Activated T-helper 1 cell treated with anti-CD3 and anti-CD28 coated beads, Interleukin-12 subunit alpha, Interleukin-12 subunit beta, Interleukin-2, Interleukin-4 antibody, amounts not matched to agents 30 ng/mL and 10 ng/mL and 1 ng/mL, durations not matched to agents 14 hours and 24 hours and 36 hours (primary cell): ENCODE measurements around the gene PRKRIP1. TPM values are rescaled to one million over a fixed set of nuclear protein-coding genes. Genes with fewer than 3 reads are reported as not detected.
"Not testable (repeated sequence)": the region's sequence is repeated elsewhere in the genome, so short reads cannot be mapped to it uniquely, and the experiment has no call there.

Experiments
- DNase-seq: peaks from one replicate; pipeline ENCODE4 v3.0.0; 2021; ENCODE audit warnings: low spot score
- H3K27ac Mint-ChIP-seq: one replicate; pipeline ENCODE4 v1.8.0; 2021; ENCODE audit warnings: mild to moderate bottlenecking, mixed read lengths
- H3K27me3 Mint-ChIP-seq: one replicate; pipeline ENCODE4 v1.8.0; 2022; ENCODE audit warnings: mild to moderate bottlenecking, moderate library complexity, mixed read lengths; ENCODE audit not compliant: insufficient read depth
- H3K36me3 Mint-ChIP-seq: one replicate; pipeline ENCODE4 v1.8.0; 2021; ENCODE audit warnings: low read depth, mixed read lengths
- H3K4me1 Mint-ChIP-seq: one replicate; pipeline ENCODE4 v1.8.0; 2021; ENCODE audit warnings: low read depth, mixed read lengths
- H3K4me3 Mint-ChIP-seq: one replicate; pipeline ENCODE4 v1.8.0; 2021; ENCODE audit warnings: mild to moderate bottlenecking, moderate library complexity, mixed read lengths
- H3K9me3 Mint-ChIP-seq: one replicate; pipeline ENCODE4 v1.8.0; 2021; ENCODE audit warnings: mixed read lengths
- intact Hi-C: fragments of 100-400 bp; cut with micrococcal nuclease; formaldehyde crosslinking; loops from one replicate; pipeline ENCODE4 v1.15.1; 2024
- total RNA-seq: library from RNA; stranded (reverse); gene quantifications from 2 replicates; pipeline ENCODE4 v1.2.3, GENCODE V29; 2022

The PRKRIP1 gene
- total RNA-seq, 1 donor from 2014 or later = 25.7 TPM

DNA sequence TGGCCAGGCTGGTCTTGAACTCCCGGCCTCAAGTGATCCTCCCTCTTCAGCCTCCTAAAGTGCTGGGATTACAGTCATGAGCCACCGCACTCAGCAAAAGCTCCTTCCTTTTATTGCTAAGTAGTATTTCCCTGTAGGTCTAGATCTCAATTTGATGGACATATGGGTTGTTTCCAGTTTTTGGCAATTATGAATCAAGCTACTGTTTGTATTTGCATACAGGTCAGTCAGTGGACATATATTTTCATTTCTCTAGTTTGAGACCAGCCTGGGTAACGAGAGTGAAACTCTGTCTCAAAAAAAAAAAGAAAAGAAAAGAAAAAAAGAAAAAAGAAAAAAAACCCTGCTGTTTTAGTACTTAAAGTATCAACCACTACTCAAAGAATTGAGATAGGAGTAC, 6.4 kb upstream of the PRKRIP1 start:
- intact Hi-C loops = loop anchor here (1.0 kb wide), 1 partner anchor 111 kb away; no protein-coding TSS in a partner anchor
- Mint-ChIP-seq H3K4me1 (no peaks in the 10 kb centered on the region), H3K27me3 (no peaks in the 10 kb centered on the region), H3K36me3 (peaks cover 19% of the 10 kb centered on the region), H3K4me3 (no peak overlapping the region), H3K27ac (no peak overlapping the region), H3K9me3 (no peaks in the 10 kb centered on the region)
- DNase-seq = no peak

DNA sequence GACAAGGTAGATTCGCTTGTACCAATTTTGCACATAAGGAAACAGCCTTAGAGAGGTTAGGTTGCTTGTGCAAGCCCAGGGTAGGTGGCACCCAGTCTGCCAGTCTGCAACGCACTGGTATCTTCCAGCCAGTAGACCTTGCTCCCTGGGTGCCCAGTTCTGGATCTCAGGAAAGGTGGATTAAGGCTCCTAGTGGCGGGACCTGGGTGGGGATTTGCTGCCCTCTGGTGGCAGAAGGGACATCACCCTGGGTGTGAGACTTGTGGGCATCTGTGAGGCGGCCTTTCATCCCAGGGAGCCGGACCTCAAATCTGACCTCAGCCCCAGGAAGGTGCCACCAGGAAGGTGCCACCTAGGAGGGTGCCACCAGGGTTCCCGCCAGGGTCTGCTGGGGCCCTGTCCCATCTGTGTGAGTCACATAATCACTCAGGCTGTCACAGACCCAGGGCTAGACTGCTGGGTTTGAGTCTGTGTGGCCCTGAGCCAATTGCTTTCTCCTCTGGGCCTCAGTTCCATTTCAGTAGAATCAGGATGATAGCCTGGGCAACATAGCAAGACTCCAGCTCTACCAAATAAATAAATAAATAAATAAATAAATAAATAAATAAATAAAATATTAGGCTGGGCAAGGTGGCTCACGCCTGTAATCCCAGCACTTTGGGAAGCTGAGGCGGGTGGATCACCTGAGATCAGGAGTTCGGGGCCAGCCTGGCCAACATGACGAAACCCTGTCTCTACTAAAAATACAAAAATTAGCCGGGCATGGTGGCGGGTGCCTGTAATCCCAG, 5.3 kb upstream of the PRKRIP1 start:
- Mint-ChIP-seq H3K9me3 (no peaks in the 10 kb centered on the region), H3K4me3 (no peak overlapping the region), H3K4me1 (peaks cover 6% of the 10 kb centered on the region), H3K36me3 (peaks cover 19% of the 10 kb centered on the region), H3K27ac (no peak overlapping the region), H3K27me3 (no peaks in the 10 kb centered on the region)
- intact Hi-C loops = loop anchor here (1.0 kb wide), 1 partner anchor 112 kb away; no protein-coding TSS in a partner anchor
- DNase-seq = peak; percentile 57

DNA sequence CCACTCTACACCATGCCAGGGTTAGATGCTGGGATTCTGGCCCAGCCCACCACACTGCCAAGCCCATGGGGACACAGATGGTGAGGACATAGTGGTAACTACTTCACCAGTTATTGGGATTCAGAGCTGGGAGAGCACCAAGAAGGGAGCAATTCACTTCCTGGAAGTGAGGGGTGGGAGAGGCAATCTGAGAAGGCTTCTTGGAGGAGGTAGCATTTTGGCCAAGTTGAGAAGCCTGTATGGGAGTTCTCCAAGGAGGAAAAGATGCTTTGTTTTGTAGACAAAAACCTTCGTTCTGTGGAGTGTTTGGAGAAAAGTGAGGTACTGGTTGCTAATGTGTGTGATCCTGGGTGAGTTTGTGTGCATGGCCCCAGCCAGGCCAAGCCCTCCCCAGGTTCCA, 3.8 kb upstream of the PRKRIP1 start:
- peaks cover 15% of the 10 kb centered on the region for H3K36me3 Mint-ChIP-seq
- no peak overlapping the region for H3K4me3 Mint-ChIP-seq
- H3K27ac Mint-ChIP-seq = no peak overlapping the region
- peaks cover 12% of the 10 kb centered on the region for H3K4me1 Mint-ChIP-seq
- intact Hi-C loops = no loop called here
- DNase-seq = no peak
- H3K9me3 Mint-ChIP-seq = no peaks in the 10 kb centered on the region
- no peaks in the 10 kb centered on the region for H3K27me3 Mint-ChIP-seq

DNA sequence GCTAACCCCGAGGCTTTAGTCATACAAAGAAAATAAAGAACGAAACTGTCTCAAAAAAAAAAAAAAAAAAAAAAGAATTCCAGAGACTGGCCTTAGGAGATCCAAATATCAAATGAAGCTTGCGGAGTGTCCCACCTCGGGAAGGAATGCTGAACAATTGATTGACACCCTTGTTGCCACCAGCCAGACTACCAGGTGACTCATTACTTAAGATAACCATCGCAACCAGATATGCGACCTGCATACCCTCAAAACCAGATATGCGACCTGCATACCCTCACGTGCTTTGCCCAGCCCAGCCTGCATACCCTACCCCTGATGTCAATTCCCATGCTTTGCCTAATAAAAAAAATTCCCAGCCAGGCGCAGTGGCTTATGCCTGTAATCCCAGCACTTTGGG, 2.7 kb upstream of the PRKRIP1 start:
- no peak overlapping the region for H3K27ac Mint-ChIP-seq
- H3K27me3 Mint-ChIP-seq = no peaks in the 10 kb centered on the region
- no peak for DNase-seq
- no peak overlapping the region for H3K4me3 Mint-ChIP-seq
- H3K36me3 Mint-ChIP-seq = peaks cover 17% of the 10 kb centered on the region
- H3K9me3 Mint-ChIP-seq = no peaks in the 10 kb centered on the region
- intact Hi-C loops = no loop called here
- peaks cover 15% of the 10 kb centered on the region for H3K4me1 Mint-ChIP-seq

DNA sequence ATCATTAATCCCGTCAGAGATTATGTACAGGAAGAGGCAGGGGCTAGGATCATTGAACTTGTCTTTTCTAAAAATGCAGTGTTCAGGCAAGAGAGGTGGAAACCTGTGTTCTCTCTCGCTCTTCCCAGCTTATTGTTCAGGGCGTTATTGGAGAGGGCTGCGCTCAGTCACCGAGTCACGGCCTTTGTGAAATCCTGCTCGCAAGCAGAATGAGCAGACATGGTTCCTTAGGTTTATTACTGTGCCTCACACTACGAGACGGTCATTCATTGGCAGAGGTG, 631 bp upstream of the PRKRIP1 start:
- intact Hi-C loops = no loop called here

DNA sequence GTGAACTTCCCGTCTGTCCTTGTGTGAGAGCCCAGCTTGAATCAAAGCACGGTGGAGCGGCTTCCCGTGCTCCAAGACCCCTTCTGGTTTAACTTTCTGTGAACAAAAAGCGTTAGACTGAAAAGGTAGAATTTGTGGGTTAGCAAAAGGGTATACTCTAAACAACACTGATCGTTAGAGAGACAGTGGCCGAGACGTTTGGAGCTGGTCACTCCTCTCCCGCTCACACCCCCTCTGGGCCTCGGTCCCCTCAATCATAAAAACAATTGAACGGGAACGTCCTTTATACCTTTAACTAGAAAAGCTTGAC, 502 bp downstream of the PRKRIP1 start:
- Mint-ChIP-seq H3K27ac (peak overlapping the region; percentile 70), H3K4me3 (peak overlapping the region; percentile 87), H3K27me3 (no peaks in the 10 kb centered on the region), H3K36me3 (peaks cover 31% of the 10 kb centered on the region), H3K4me1 (peaks cover 15% of the 10 kb centered on the region), H3K9me3 (no peaks in the 10 kb centered on the region)
- DNase-seq = no peak
- intact Hi-C loops = loop anchor here (1.0 kb wide), 4 partner anchors 19 to 68 kb away; partner anchors contain the start of genes ALKBH4 and LRWD1

More for the DNA sequence above, 631 bp upstream of the PRKRIP1 start:
- Mint-ChIP-seq H3K36me3 (peaks cover 25% of the 10 kb centered on the region), H3K4me1 (peaks cover 15% of the 10 kb centered on the region), H3K27ac (peak overlapping the region; percentile 55), H3K9me3 (no peaks in the 10 kb centered on the region), H3K4me3 (peak overlapping the region; percentile 87), H3K27me3 (no peaks in the 10 kb centered on the region)
- no peak for DNase-seq

DNA sequence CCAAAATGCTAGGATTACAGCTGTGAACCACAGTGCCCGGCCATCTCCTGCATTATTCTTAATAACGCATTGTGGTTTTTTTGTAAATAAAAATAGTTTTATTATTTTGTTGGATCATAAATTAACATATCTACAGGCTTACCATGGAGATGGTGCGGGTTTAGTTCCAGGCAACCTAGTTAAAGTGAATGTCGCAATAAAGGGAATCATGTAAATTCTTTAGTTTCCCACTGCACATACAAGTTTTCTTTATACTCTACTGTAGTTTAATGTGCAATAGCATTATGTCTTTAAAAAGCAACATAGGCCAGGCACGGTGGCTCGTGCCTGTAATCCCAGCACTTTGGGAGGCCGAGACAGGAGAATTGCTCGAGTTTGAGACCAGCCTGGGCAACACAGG, 2.4 kb downstream of the PRKRIP1 start:
- H3K4me3 Mint-ChIP-seq = no peak overlapping the region

DNA sequence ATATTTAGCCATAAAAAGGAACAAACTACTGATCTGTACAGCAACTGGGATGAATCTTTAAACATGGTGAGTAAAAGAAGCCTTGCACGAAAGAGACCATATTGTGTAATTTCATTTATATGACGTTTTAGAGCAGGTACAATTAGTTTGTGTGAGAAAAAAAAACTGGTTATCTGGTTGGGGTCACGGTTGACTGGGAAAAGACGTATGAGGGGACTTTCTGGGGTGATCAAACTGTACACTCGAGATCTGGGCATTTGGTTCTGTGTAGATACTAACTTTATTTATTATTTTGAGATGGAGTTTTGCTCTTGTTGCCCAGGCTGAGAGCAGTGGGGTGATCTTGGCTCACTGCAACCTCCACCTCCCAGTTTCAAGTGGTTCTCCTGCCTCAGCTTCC, 4.2 kb downstream of the PRKRIP1 start:
- intact Hi-C loops = no loop called here
- Mint-ChIP-seq H3K27me3 (no peaks in the 10 kb centered on the region), H3K27ac (no peak overlapping the region), H3K4me3 (no peak overlapping the region), H3K9me3 (no peaks in the 10 kb centered on the region), H3K4me1 (peaks cover 14% of the 10 kb centered on the region), H3K36me3 (peaks cover 35% of the 10 kb centered on the region)
- no peak for DNase-seq

More for the DNA sequence above, 2.4 kb downstream of the PRKRIP1 start:
- Mint-ChIP-seq H3K27me3 (no peaks in the 10 kb centered on the region), H3K9me3 (no peaks in the 10 kb centered on the region), H3K36me3 (peaks cover 29% of the 10 kb centered on the region), H3K27ac (no peak overlapping the region), H3K4me1 (peaks cover 15% of the 10 kb centered on the region)
- no peak for DNase-seq
- intact Hi-C loops = no loop called here

DNA sequence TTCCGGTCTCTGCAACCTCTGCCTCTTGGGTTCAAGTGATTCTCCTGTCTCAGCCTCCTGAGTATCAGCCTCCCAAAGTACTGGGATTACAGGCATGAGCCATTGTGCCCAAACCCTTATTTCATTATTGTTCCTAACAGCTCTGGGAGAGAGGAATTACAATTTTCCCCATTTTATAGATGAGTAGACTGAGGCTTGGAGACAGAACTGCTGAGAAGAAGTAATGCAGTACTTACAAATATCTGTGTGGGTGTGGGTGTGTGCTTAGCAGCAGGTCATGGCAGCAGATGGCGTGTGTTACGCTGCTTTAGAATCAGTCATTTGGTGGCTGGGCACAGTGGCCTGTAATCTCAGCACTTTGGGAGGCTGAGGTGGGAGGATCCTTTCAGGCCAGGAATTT, 7.4 kb downstream of the PRKRIP1 start:
- Mint-ChIP-seq H3K27me3 (no peaks in the 10 kb centered on the region), H3K27ac (no peak overlapping the region), H3K4me1 (no peaks in the 10 kb centered on the region), H3K4me3 (no peak overlapping the region), H3K36me3 (peaks cover 49% of the 10 kb centered on the region), H3K9me3 (no peaks in the 10 kb centered on the region)
- DNase-seq = no peak
- intact Hi-C loops = no loop called here

DNA sequence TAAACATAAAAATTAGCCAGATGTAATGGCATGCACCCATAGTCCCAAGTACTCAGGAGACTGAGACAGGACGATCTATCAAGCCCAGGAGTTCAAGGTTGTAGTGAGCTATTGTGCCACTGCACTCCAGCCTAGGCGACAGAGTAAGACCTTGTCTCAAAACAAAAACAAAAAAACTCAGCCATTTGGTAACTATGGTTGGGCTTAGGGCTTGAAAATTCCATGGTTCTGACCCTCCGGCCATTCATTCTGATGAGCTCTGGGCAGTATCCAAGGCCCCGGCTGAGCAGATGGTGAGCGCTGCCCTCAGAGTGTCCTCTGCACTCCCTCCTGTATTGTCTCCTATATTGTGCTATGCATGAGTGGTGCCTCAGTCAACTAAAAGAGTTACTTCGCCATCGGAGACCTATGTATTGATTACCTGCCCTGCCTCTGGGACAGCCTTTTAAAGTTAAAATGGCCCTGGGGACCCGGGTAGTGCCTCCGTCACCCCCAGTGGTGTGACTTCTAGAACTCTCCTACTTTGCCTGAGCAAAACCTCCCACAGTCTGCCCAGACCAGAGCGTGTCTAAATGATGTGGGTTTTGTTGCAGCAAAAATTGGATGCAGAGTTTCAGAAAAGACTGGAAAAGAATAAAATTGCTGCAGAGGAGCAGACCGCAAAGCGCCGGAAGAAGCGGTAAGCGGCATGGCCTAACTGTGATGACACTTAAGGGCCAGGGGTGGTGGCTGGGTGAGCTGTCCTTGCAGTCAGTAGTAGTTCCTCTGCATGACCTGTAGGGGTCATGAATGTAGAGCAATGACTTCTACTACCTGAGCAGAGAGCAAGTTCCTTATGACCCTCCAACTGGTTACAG, 8.1 kb downstream of the PRKRIP1 start:
- no peaks in the 10 kb centered on the region for H3K9me3 Mint-ChIP-seq
- no peak overlapping the region for H3K27ac Mint-ChIP-seq
- intact Hi-C loops = loop anchor here (1.0 kb wide), 3 partner anchors 30 to 60 kb away; partner anchors contain the start of genes ALKBH4 and LRWD1
- DNase-seq = peak; percentile 27
- no peak overlapping the region for H3K4me3 Mint-ChIP-seq
- no peaks in the 10 kb centered on the region for H3K4me1 Mint-ChIP-seq
- peaks cover 50% of the 10 kb centered on the region for H3K36me3 Mint-ChIP-seq
- H3K27me3 Mint-ChIP-seq = no peaks in the 10 kb centered on the region

DNA sequence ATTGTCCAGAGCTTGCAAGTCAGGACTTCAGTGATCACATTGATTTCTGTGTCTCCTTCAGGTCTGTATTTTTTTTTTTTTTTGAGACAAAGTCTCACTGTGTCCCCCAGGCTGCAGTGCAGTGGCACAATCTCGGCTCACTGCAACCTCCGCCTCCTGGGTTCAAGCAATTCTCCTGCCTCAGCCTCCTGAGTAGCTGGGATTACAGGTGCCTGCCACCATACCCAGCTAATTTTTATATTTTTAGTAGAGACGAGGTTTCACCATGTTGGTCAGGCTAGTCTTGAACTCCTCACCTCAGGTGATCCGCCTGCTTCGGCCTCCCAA, 8.7 kb downstream of the PRKRIP1 start:
- peaks cover 50% of the 10 kb centered on the region for H3K36me3 Mint-ChIP-seq
- H3K4me1 Mint-ChIP-seq, H3K27ac Mint-ChIP-seq, DNase-seq, H3K9me3 Mint-ChIP-seq, H3K27me3 Mint-ChIP-seq, H3K4me3 Mint-ChIP-seq: not testable (repeated sequence)
- intact Hi-C loops = loop anchor here (1.0 kb wide), 3 partner anchors 29 to 59 kb away; partner anchors contain the start of genes ALKBH4 and LRWD1

DNA sequence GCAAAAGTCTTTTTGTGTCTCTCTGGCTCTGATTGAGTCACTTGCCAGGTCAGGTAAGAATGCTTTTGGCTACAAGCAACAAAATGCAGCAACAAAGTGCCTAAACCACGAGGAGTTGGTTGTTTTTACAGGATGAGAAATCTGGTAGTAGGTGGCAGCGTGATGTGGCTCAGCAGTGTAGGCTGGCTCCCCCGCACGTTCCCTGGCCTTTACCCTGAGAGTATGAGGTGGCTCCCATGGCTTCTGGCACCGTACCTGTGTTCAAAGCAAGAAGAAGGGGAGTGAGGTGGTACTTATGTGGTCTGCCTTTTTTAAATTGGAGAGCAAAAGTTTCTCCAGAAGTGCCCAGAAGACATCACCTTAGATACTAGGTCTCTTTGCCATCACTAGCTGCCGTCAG, 11.7 kb downstream of the PRKRIP1 start:
- Mint-ChIP-seq H3K27me3 (no peaks in the 10 kb centered on the region), H3K4me1 (peaks cover 3% of the 10 kb centered on the region), H3K36me3 (peaks cover 49% of the 10 kb centered on the region), H3K27ac (no peak overlapping the region), H3K9me3 (peaks cover 6% of the 10 kb centered on the region), H3K4me3 (no peak overlapping the region)
- DNase-seq = no peak
- intact Hi-C loops = no loop called here

DNA sequence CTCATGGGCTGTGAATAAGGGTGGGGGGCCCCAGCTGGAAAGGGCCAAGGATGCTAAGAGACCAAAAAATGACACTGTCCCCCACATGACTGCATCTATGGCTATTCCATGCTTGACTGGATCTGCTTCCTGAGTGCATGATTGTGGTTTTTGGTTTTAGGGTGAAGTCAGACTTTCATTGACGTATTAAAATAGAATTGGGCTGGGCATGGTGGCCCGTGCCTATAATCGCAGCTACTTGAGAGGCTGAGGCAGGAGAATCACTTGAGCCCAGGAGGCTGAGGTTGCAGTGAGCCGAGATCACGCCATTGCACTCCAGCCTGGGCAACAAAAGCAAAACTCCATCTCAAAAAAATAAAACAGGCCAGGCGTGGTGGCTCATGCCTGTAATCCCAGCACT, 12.4 kb downstream of the PRKRIP1 start:
- H3K4me1 Mint-ChIP-seq, H3K9me3 Mint-ChIP-seq, intact Hi-C loops, H3K4me3 Mint-ChIP-seq, H3K27me3 Mint-ChIP-seq, DNase-seq: not testable (repeated sequence)
- peak overlapping the region; percentile 5 for H3K27ac Mint-ChIP-seq
- H3K36me3 Mint-ChIP-seq = peaks cover 46% of the 10 kb centered on the region
